Mesenchymal stem cell (in vitro differentiated cells and primary cell): ENCODE measurements around the gene PKP3.

Experiments used
- DNase-seq: peaks from one replicate; pipeline ENCODE4 v3.0.0-alpha.2; 2013
- H2AFZ ChIP-seq: one replicate; pipeline ENCODE4 v1.6.1; 2013; ENCODE audit warnings: low read depth, mild to moderate bottlenecking, control low read depth, inconsistent platforms, low read length, moderate library complexity
- H2AK5ac ChIP-seq: 2 replicates; pipeline ENCODE4 v1.6.1; 2013; ENCODE audit warnings: low read length, moderate library complexity, mild to moderate bottlenecking, inconsistent platforms; ENCODE audit not compliant: severe bottlenecking
- H2BK120ac ChIP-seq: one replicate; pipeline ENCODE4 v1.6.1; 2013; ENCODE audit warnings: low read depth, mild to moderate bottlenecking, inconsistent platforms, low read length, moderate library complexity
- H2BK12ac ChIP-seq, 2 experiments: one replicate each; pipeline ENCODE4 v1.6.1; 2013; ENCODE audit warnings: inconsistent platforms in 2 of 2, low read length in 2 of 2, mild to moderate bottlenecking in 2 of 2, moderate library complexity in 2 of 2, control low read depth in 1 of 2
- H2BK15ac ChIP-seq: one replicate; pipeline ENCODE4 v1.6.1; 2013; ENCODE audit warnings: mild to moderate bottlenecking, low read depth, inconsistent platforms; ENCODE audit not compliant: poor library complexity, severe bottlenecking
- H2BK5ac ChIP-seq: 2 replicates; pipeline ENCODE4 v1.6.1; 2013; ENCODE audit warnings: low read depth, mild to moderate bottlenecking, low read length, control low read depth, inconsistent platforms; ENCODE audit not compliant: poor library complexity, severe bottlenecking
- H3K14ac ChIP-seq, 2 experiments: one replicate each; pipeline ENCODE4 v1.6.1; 2013; ENCODE audit warnings: inconsistent platforms in 2 of 2, low read length in 2 of 2, control low read depth in 1 of 2, mild to moderate bottlenecking in 1 of 2, moderate library complexity in 1 of 2
- H3K18ac ChIP-seq, 2 experiments: one replicate each; pipeline ENCODE4 v1.6.1; 2013; ENCODE audit warnings: inconsistent platforms in 2 of 2, low read length in 2 of 2, control low read depth in 1 of 2, low read depth in 1 of 2, mild to moderate bottlenecking in 1 of 2
- H3K23ac ChIP-seq, 2 experiments: one replicate each; pipeline ENCODE4 v1.6.1; 2013; ENCODE audit warnings: inconsistent platforms in 2 of 2, low read length in 2 of 2, mild to moderate bottlenecking in 2 of 2, moderate library complexity in 2 of 2, control low read depth in 1 of 2
- H3K27ac ChIP-seq: 2 replicates; pipeline ENCODE4 v1.5.1; 2013; ENCODE audit warnings: mild to moderate bottlenecking, moderate library complexity, low read length, control low read depth, inconsistent platforms; ENCODE audit not compliant: poor library complexity, severe bottlenecking
- H3K27me3 ChIP-seq, 2 experiments: 2 replicates each; pipeline versions ENCODE4 v1.6.1 to v1.7.0; 2013; ENCODE audit warnings: low read length in 2 of 2, mild to moderate bottlenecking in 2 of 2, moderate library complexity in 2 of 2, control low read depth in 1 of 2, inconsistent platforms in 1 of 2; ENCODE audit not compliant: control insufficient read depth in 1 of 2, insufficient read depth in 1 of 2
- H3K36me3 ChIP-seq, 2 experiments: 2 replicates each; pipeline versions ENCODE4 v1.6.1 to v1.7.0; 2013; ENCODE audit warnings: low read length in 2 of 2, control low read depth in 1 of 2, inconsistent platforms in 1 of 2, low read depth in 1 of 2, mild to moderate bottlenecking in 1 of 2; ENCODE audit not compliant: insufficient read depth in 2 of 2, control insufficient read depth in 1 of 2
- H3K4ac ChIP-seq, 2 experiments: one replicate each; pipeline ENCODE4 v1.6.1; 2013; ENCODE audit warnings: inconsistent platforms in 2 of 2, low read length in 2 of 2, mild to moderate bottlenecking in 2 of 2, moderate library complexity in 2 of 2, control low read depth in 1 of 2, low read depth in 1 of 2
- H3K4me1 ChIP-seq: 2 replicates; pipeline ENCODE4 v1.6.1; 2013; ENCODE audit warnings: low read depth, low read length, control low read depth; ENCODE audit not compliant: control insufficient read depth, insufficient read depth
- H3K4me2 ChIP-seq: 2 replicates; pipeline ENCODE4 v1.6.1; 2013; ENCODE audit warnings: low read length, mild to moderate bottlenecking, inconsistent platforms; ENCODE audit not compliant: poor library complexity, severe bottlenecking
- H3K4me3 ChIP-seq, 2 experiments: 2 replicates each; pipeline versions ENCODE4 v1.5.1 to v1.7.0; 2013; ENCODE audit warnings: low read length in 2 of 2, mild to moderate bottlenecking in 2 of 2, control low read depth in 1 of 2, low read depth in 1 of 2; ENCODE audit not compliant: insufficient read depth in 1 of 2
- H3K79me1 ChIP-seq: replicated peaks from 2 replicates; pipeline ENCODE4 v1.6.1; 2013; ENCODE audit warnings: mild to moderate bottlenecking, control low read depth, low read length, inconsistent platforms; ENCODE audit not compliant: poor library complexity, severe bottlenecking
- H3K9ac ChIP-seq: 2 replicates; pipeline ENCODE4 v1.7.0; 2013; ENCODE audit warnings: mild to moderate bottlenecking, low read length, moderate library complexity
- H3K9me3 ChIP-seq: 2 replicates; pipeline ENCODE4 v1.7.0; 2013; ENCODE audit warnings: mild to moderate bottlenecking, low read length; ENCODE audit not compliant: control insufficient read depth
- H4K8ac ChIP-seq: one replicate; pipeline ENCODE4 v1.6.1; 2013; ENCODE audit warnings: inconsistent platforms, mild to moderate bottlenecking, low read length, moderate library complexity
- H4K91ac ChIP-seq: one replicate; pipeline ENCODE4 v1.6.1; 2013; ENCODE audit warnings: mild to moderate bottlenecking, low read length, inconsistent platforms
- WGBS: methylation state at CpG from one replicate; pipeline ENCODE4 v1.1.7; 2013; ENCODE audit warnings: mixed read lengths; 5-methylcytosine and 5-hydroxymethylcytosine counted together

PKP3 gene

DNA sequence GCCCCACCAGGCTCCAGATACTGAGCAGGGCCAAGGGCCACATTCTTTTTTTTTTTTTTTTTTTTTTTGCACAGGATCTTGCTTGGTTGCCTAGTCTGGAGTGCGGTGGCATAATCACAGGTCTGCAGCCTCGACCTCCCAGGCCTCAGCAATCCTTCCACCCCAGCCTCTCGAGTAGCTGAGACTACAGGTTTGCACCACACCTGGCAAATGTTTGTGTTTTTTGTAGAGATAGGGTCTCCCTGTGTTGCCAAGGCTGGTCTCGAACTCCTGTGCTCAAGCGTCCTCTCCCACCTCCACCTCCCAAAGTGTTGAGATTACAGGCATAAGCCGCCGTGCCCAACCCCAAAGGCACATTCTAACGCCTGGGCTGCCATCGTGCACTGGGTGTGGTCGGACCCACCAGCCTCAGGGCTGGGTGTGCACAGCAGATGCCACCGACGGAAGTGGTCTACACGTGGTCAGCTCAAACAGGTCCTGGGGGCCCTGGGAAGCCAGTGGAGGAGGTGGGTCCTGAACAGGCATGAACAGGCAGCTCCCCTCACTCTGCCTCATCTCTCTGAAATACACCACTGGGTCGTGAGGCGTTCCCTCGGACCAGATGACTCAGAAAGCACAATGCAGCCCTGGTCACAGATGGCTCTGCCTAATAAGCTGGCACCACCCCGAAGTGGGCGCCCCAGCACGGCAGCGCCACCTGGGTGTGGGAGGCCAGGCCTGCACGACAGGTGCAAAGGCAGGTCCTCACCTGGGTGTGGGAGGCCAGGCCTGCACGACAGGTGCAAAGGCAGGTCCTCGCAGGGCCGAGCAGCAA lies 29.9 kb upstream of the PKP3 start:
- H2BK15ac ChIP-seq = no peak overlapping the region
- H2AK5ac ChIP-seq = no peak overlapping the region
- H2AFZ ChIP-seq = no peak overlapping the region
- H3K9me3 ChIP-seq = peaks cover 9% of the 10 kb centered on the region
- H2BK120ac ChIP-seq = no peak overlapping the region
- no peak overlapping the region for H2BK5ac ChIP-seq
- H3K4me2 ChIP-seq = peak overlapping the region; percentile 7
- WGBS = 66% methylated on average over 21 of the region's 24 CpGs
- no peak overlapping the region for H3K18ac ChIP-seq
- no peak overlapping the region for H3K14ac ChIP-seq
- H4K91ac ChIP-seq = peak overlapping the region; percentile 1
- H4K8ac ChIP-seq = no peak overlapping the region
- DNase-seq = no peak
- H3K4me3 ChIP-seq = no peak overlapping the region
- H3K27me3 ChIP-seq = peaks cover 4 to 61% of the 10 kb centered on the region in 2 experiments
- no peaks in the 10 kb centered on the region for H3K36me3 ChIP-seq
- H3K27ac ChIP-seq = no peak overlapping the region
- no peaks in the 10 kb centered on the region for H3K79me1 ChIP-seq
- H3K4me1 ChIP-seq = peaks cover 21% of the 10 kb centered on the region
- H3K4ac ChIP-seq = no peak overlapping the region
- H3K9ac ChIP-seq = no peak overlapping the region
- no peak overlapping the region for H3K23ac ChIP-seq
- H2BK12ac ChIP-seq = no peak overlapping the region

- Histone ChIP-seq H3K79me1 (no peaks in the 10 kb centered on the region), H3K4me1 (peaks cover 24% of the 10 kb centered on the region), H3K23ac (no peak overlapping the region), H3K27me3 (peaks cover 4 to 55% of the 10 kb centered on the region in 2 experiments), H2AFZ (no peak overlapping the region), H3K9ac (no peak overlapping the region), H3K36me3 (no peaks in the 10 kb centered on the region), H3K4me3 (no peak overlapping the region), H2BK12ac (no peak overlapping the region), H3K18ac (no peak overlapping the region), H4K8ac (no peak overlapping the region), H4K91ac (no peak overlapping the region), H2BK15ac (no peak overlapping the region), H3K27ac (no peak overlapping the region), H3K14ac (no peak overlapping the region), H2BK120ac (no peak overlapping the region), H3K9me3 (peaks cover 9% of the 10 kb centered on the region), H3K4ac (no peak overlapping the region), H3K4me2 (no peak overlapping the region), H2AK5ac (no peak overlapping the region), H2BK5ac (no peak overlapping the region)
- WGBS = 87% methylated on average over 22 of the region's 22 CpGs
- no peak for DNase-seq
These were observed 28.9 kb upstream of the PKP3 start for GRCh38 chr11:364991-365725.

- no peak overlapping the region for H3K18ac ChIP-seq
- no peak overlapping the region for H2BK120ac ChIP-seq
- no peaks in the 10 kb centered on the region for H3K36me3 ChIP-seq
- H4K91ac ChIP-seq = no peak overlapping the region
- 82% methylated on average over 15 of the region's 16 CpGs for WGBS
- no peaks in the 10 kb centered on the region for H3K79me1 ChIP-seq
- H3K27ac ChIP-seq = no peak overlapping the region
- H3K4ac ChIP-seq = no peak overlapping the region
- H3K4me2 ChIP-seq = no peak overlapping the region
- no peak overlapping the region for H2BK5ac ChIP-seq
- H2BK15ac ChIP-seq = no peak overlapping the region
- H3K14ac ChIP-seq = no peak overlapping the region
- H3K4me3 ChIP-seq = no peak overlapping the region
- no peak overlapping the region for H3K23ac ChIP-seq
- H2BK12ac ChIP-seq = no peak overlapping the region
- H2AK5ac ChIP-seq = peak overlapping the region; percentile 20
- H4K8ac ChIP-seq = no peak overlapping the region
- peaks cover 30% of the 10 kb centered on the region for H3K4me1 ChIP-seq
- peaks cover 3% of the 10 kb centered on the region for H3K9me3 ChIP-seq
- no peak overlapping the region for H3K9ac ChIP-seq
- DNase-seq = no peak
- H3K27me3 ChIP-seq = peaks cover 4 to 55% of the 10 kb centered on the region in 2 experiments
- H2AFZ ChIP-seq = no peak overlapping the region
These were observed 28.2 kb upstream of the PKP3 start for GRCh38 chr11:365831-366230.

DNA sequence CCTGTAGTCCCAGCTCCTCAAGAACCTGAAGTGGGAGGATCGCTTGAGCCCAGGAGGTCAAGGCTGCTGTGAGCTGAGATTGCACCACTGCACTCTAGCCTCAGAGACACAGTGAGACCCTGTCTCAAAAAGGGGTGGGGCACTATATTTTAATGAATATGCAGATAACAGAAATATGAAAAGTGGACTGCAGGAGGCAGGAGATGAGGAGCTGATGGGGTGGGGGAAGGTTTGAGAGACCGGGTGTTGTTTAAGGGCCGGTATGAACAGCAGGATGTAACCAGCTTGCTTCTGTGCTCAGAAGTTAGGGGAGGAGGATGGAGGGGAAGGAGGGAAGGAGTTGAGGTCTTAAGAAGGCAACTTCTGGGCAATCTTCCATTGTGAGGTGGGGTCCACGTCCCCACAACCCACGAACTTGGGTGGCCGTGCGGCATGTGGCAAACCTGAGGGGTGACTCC lies 26.0 kb upstream of the PKP3 start:
- H2BK12ac ChIP-seq = peak overlapping the region in 1 of 2 experiments; percentile 70
- H3K23ac ChIP-seq = no peak overlapping the region
- peak overlapping the region; percentile 68 for H3K4me2 ChIP-seq
- H3K27ac ChIP-seq = no peak overlapping the region
- no peak overlapping the region for H3K4me3 ChIP-seq
- no peak overlapping the region for H2AK5ac ChIP-seq
- H3K14ac ChIP-seq = no peak overlapping the region
- peaks cover 0 to 16% of the 10 kb centered on the region in 2 experiments for H3K36me3 ChIP-seq
- no peak overlapping the region for H3K4ac ChIP-seq
- no peak overlapping the region for H2AFZ ChIP-seq
- H3K18ac ChIP-seq = peak overlapping the region; percentile 6 to 30
- peaks cover 6% of the 10 kb centered on the region for H3K79me1 ChIP-seq
- no peak overlapping the region for H2BK120ac ChIP-seq
- 48% methylated on average over 7 of the region's 7 CpGs for WGBS
- DNase-seq = no peak
- H3K4me1 ChIP-seq = peaks cover 36% of the 10 kb centered on the region
- no peak overlapping the region for H4K8ac ChIP-seq
- no peak overlapping the region for H2BK5ac ChIP-seq
- no peak overlapping the region for H3K9ac ChIP-seq
- H4K91ac ChIP-seq = peak overlapping the region; percentile 28
- H3K27me3 ChIP-seq = peaks cover 4 to 66% of the 10 kb centered on the region in 2 experiments
- no peaks in the 10 kb centered on the region for H3K9me3 ChIP-seq
- no peak overlapping the region for H2BK15ac ChIP-seq
